Activated CD8-positive, alpha-beta memory T cell treated with anti-CD3 and anti-CD28 coated beads, Interleukin-2, amount 10 ng/mL, durations not matched to agents 7 days and 5 days (primary cell): Measurements from ENCODE around the gene ANAPC7. TPM values are rescaled to one million over a fixed set of nuclear protein-coding genes. Genes with fewer than 3 reads are reported as not detected.
"Not testable (repeated sequence)": the region's sequence is repeated elsewhere in the genome, so short reads cannot be mapped to it uniquely, and the experiment has no call there.

ENCODE experiments used
- ATAC-seq: fragments of 150-1000 bp; cut with Tn5 transposase; one replicate; pipeline ENCODE4 v1.10.0; 2021; ENCODE audit warnings: moderate library complexity
- CTCF ChIA-PET: fragments of 350-600 bp; sonication (Branson Sonifier 250); formaldehyde crosslinking; loops from one replicate; lab custom pipeline; 2021; ENCODE audit warnings: antibody characterized with exemption; lab: Charles Lee
- DNase-seq: peaks from one replicate; pipeline ENCODE4 v3.0.0-alpha.2; 2020
- H3K27ac Mint-ChIP-seq: one replicate; pipeline ENCODE4 v1.8.0; 2021; ENCODE audit warnings: mild to moderate bottlenecking, mixed read lengths
- H3K27me3 Mint-ChIP-seq: one replicate; pipeline ENCODE4 v1.8.0; 2021; ENCODE audit warnings: mixed read lengths
- H3K36me3 Mint-ChIP-seq: one replicate; pipeline ENCODE4 v1.8.0; 2021; ENCODE audit warnings: mild to moderate bottlenecking, mixed read lengths
- H3K4me1 Mint-ChIP-seq: one replicate; pipeline ENCODE4 v1.8.0; 2021; ENCODE audit warnings: mixed read lengths
- H3K4me3 Mint-ChIP-seq: one replicate; pipeline ENCODE4 v1.8.0; 2021; ENCODE audit warnings: mild to moderate bottlenecking, moderate library complexity, mixed read lengths
- H3K9me3 Mint-ChIP-seq: one replicate; pipeline ENCODE4 v1.8.0; 2022; ENCODE audit warnings: low read depth, mixed read lengths
- total RNA-seq, 2 experiments: library from RNA; stranded (reverse); gene quantifications; one replicate each; pipeline ENCODE4 v1.2.3, GENCODE V29; 2021

Gene ANAPC7
- total RNA-seq = 10 to 100 TPM; 55.3 to 74.9 TPM

- H3K27ac Mint-ChIP-seq = peak within 1 kb of the TSS; percentile 99
- peaks cover 17% of the 10 kb centered on the region for H3K36me3 Mint-ChIP-seq
- ATAC-seq (peak; percentile 93), DNase-seq (peak; percentile 90)
- peak within 1 kb of the TSS; percentile 100 for H3K4me3 Mint-ChIP-seq
- H3K27me3 Mint-ChIP-seq = no peaks in the 10 kb centered on the region
- H3K9me3 Mint-ChIP-seq = no peaks in the 10 kb centered on the region
- CTCF ChIA-PET = interaction anchor here (1.0 to 3.8 kb wide), 2 partner anchors 28 to 45 kb away, joined by 3 to 18 read pairs; no protein-coding TSS in a partner anchor
- peaks cover 26% of the 10 kb centered on the region for H3K4me1 Mint-ChIP-seq
These were observed at the start of gene ANAPC7 for GRCh38 chr12:110403146-110403975. ANAPC7 (minus strand) TSS chr12:110403708; CDS start chr12:110403627, 81 bp downstream.

- no peak for DNase-seq
- Mint-ChIP-seq H3K4me1 (peaks cover 41% of the 10 kb centered on the region), H3K9me3 (no peaks in the 10 kb centered on the region), H3K27me3 (no peaks in the 10 kb centered on the region), H3K4me3 (peak overlapping the region; percentile 95), H3K27ac (peak overlapping the region; percentile 100), H3K36me3 (peaks cover 44% of the 10 kb centered on the region)
- no peak for ATAC-seq
- CTCF ChIA-PET = interaction anchor here (1.1 to 9.8 kb wide), 5 partner anchors 12 to 437 kb away, joined by 4 to 161 read pairs (median 10); partner anchors contain the start of genes FAM216A and GPN3
These were observed 47.8 kb upstream of the ANAPC7 start for GRCh38 chr12:110451263-110451662.

GRCh38 chr12:110449799-110450497 is 46.4 kb upstream of the ANAPC7 start, which contains the start of gene ARPC3:
ARPC3 (minus strand) TSS chr12:110450337; CDS start chr12:110450260, 77 bp downstream.
- H3K27ac Mint-ChIP-seq = peak within 1 kb of the TSS; percentile 100
- peaks cover 42% of the 10 kb centered on the region for H3K36me3 Mint-ChIP-seq
- ATAC-seq (peak; percentile 98), DNase-seq (peak; percentile 98)
- CTCF ChIA-PET = interaction anchor here (0.8 to 9.8 kb wide), 45 partner anchors 9 to 645 kb away, joined by 3 to 161 read pairs (median 4); partner anchors contain the start of genes FAM216A, GPN3, RAD9B and TCTN1
- no peaks in the 10 kb centered on the region for H3K27me3 Mint-ChIP-seq
- H3K4me3 Mint-ChIP-seq = peak within 1 kb of the TSS; percentile 95
- no peaks in the 10 kb centered on the region for H3K9me3 Mint-ChIP-seq
- peaks cover 47% of the 10 kb centered on the region for H3K4me1 Mint-ChIP-seq

GRCh38 chr12:110444455-110444854 is 40.9 kb upstream of the ANAPC7 start:
- no peaks in the 10 kb centered on the region for H3K27me3 Mint-ChIP-seq
- no peak overlapping the region for H3K27ac Mint-ChIP-seq
- no peak overlapping the region for H3K4me3 Mint-ChIP-seq
- no peaks in the 10 kb centered on the region for H3K9me3 Mint-ChIP-seq
- peaks cover 31% of the 10 kb centered on the region for H3K4me1 Mint-ChIP-seq
- peaks cover 51% of the 10 kb centered on the region for H3K36me3 Mint-ChIP-seq
- CTCF ChIA-PET = interaction anchor here (1.3 to 1.4 kb wide), 2 partner anchors 13 to 133 kb away, joined by 3 to 9 read pairs; no protein-coding TSS in a partner anchor
- ATAC-seq = no peak
- DNase-seq = no peak

GRCh38 chr12:110436231-110436630 is 32.7 kb upstream of the ANAPC7 start:
- CTCF ChIA-PET = no interaction called here
- Mint-ChIP-seq H3K27ac (no peak overlapping the region), H3K4me1 (peaks cover 7% of the 10 kb centered on the region), H3K36me3 (peaks cover 47% of the 10 kb centered on the region), H3K9me3 (no peaks in the 10 kb centered on the region), H3K27me3 (no peaks in the 10 kb centered on the region), H3K4me3 (no peak overlapping the region)
- DNase-seq (no peak), ATAC-seq (no peak)

GRCh38 chr12:110431957-110432587 is 28.6 kb upstream of the ANAPC7 start:
- H3K4me1 Mint-ChIP-seq = peaks cover 10% of the 10 kb centered on the region
- peaks cover 23% of the 10 kb centered on the region for H3K36me3 Mint-ChIP-seq
- H3K9me3 Mint-ChIP-seq = no peaks in the 10 kb centered on the region
- no peak overlapping the region for H3K27ac Mint-ChIP-seq
- DNase-seq (peak; percentile 55), ATAC-seq (no peak)
- H3K4me3 Mint-ChIP-seq = no peak overlapping the region
- no peaks in the 10 kb centered on the region for H3K27me3 Mint-ChIP-seq
- CTCF ChIA-PET = interaction anchor here (0.6 to 2.6 kb wide), 74 partner anchors 8 to 717 kb away, joined by 3 to 28 read pairs (median 4); partner anchors contain the start of genes ANAPC7, ARPC3, ATP2A2 and C12orf76

GRCh38 chr12:110429676-110430075 is 26.2 kb upstream of the ANAPC7 start:
- H3K36me3 Mint-ChIP-seq, ATAC-seq, H3K27ac Mint-ChIP-seq, H3K9me3 Mint-ChIP-seq, H3K4me3 Mint-ChIP-seq, DNase-seq, H3K27me3 Mint-ChIP-seq: not testable (repeated sequence)
- CTCF ChIA-PET = interaction anchor here (2.6 kb wide), 1 partner anchor 328 kb away, joined by 23 read pairs; no protein-coding TSS in a partner anchor
- H3K4me1 Mint-ChIP-seq = peaks cover 10% of the 10 kb centered on the region

- Mint-ChIP-seq H3K4me1 (peaks cover 5% of the 10 kb centered on the region), H3K27ac (no peak overlapping the region), H3K9me3 (no peaks in the 10 kb centered on the region), H3K4me3 (no peak overlapping the region), H3K27me3 (peaks cover 18% of the 10 kb centered on the region), H3K36me3 (no peaks in the 10 kb centered on the region)
- CTCF ChIA-PET = interaction anchor here (0.6 kb wide), 1 partner anchor 72 kb away, joined by 3 read pairs; no protein-coding TSS in a partner anchor
- ATAC-seq (no peak), DNase-seq (no peak)
These were observed 22.9 kb upstream of the ANAPC7 start for GRCh38 chr12:110426406-110426805.

- DNase-seq (no peak), ATAC-seq (no peak)
- H3K27ac Mint-ChIP-seq = no peak overlapping the region
- no peaks in the 10 kb centered on the region for H3K9me3 Mint-ChIP-seq
- CTCF ChIA-PET = interaction anchor here (1.4 kb wide), 1 partner anchor 8 kb away, joined by 5 read pairs; no protein-coding TSS in a partner anchor
- no peaks in the 10 kb centered on the region for H3K4me1 Mint-ChIP-seq
- H3K4me3 Mint-ChIP-seq = no peak overlapping the region
- H3K27me3 Mint-ChIP-seq = peaks cover 21% of the 10 kb centered on the region
- no peaks in the 10 kb centered on the region for H3K36me3 Mint-ChIP-seq
These were observed 20.7 kb upstream of the ANAPC7 start for GRCh38 chr12:110424237-110424636.

- Mint-ChIP-seq H3K9me3 (no peaks in the 10 kb centered on the region), H3K4me3 (no peak overlapping the region), H3K4me1 (no peaks in the 10 kb centered on the region), H3K27me3 (peaks cover 28% of the 10 kb centered on the region), H3K27ac (no peak overlapping the region), H3K36me3 (no peaks in the 10 kb centered on the region)
- DNase-seq (no peak), ATAC-seq (no peak)
- CTCF ChIA-PET = interaction anchor here (2.5 kb wide), 1 partner anchor 9 kb away, joined by 17 read pairs; no protein-coding TSS in a partner anchor
These were observed 18.2 kb upstream of the ANAPC7 start for GRCh38 chr12:110421701-110422100.

GRCh38 chr12:110421159-110421661 is 17.7 kb upstream of the ANAPC7 start:
- H3K27me3 Mint-ChIP-seq = peaks cover 28% of the 10 kb centered on the region
- H3K36me3 Mint-ChIP-seq = no peaks in the 10 kb centered on the region
- DNase-seq (no peak), ATAC-seq (no peak)
- no peaks in the 10 kb centered on the region for H3K9me3 Mint-ChIP-seq
- H3K4me3 Mint-ChIP-seq = no peak overlapping the region
- H3K27ac Mint-ChIP-seq = no peak overlapping the region
- CTCF ChIA-PET = interaction anchor here (2.5 kb wide), 1 partner anchor 10 kb away, joined by 17 read pairs; no protein-coding TSS in a partner anchor
- no peaks in the 10 kb centered on the region for H3K4me1 Mint-ChIP-seq

- not testable (repeated sequence) for ATAC-seq, H3K4me3 Mint-ChIP-seq, H3K27ac Mint-ChIP-seq, H3K9me3 Mint-ChIP-seq, H3K4me1 Mint-ChIP-seq, H3K36me3 Mint-ChIP-seq, DNase-seq
- CTCF ChIA-PET = interaction anchor here (0.6 to 2.5 kb wide), 2 partner anchors 11 to 148 kb away, joined by 3 to 17 read pairs; no protein-coding TSS in a partner anchor
- H3K27me3 Mint-ChIP-seq = peaks cover 28% of the 10 kb centered on the region
These were observed 17.1 kb upstream of the ANAPC7 start for GRCh38 chr12:110420644-110421043.
